T-cell (primary cell): ENCODE results near the gene CNTNAP2. TPM values are rescaled to one million over a fixed set of nuclear protein-coding genes. Genes with fewer than 3 reads are reported as not detected.

Experiments used
- ATAC-seq, 4 experiments: fragments of 200-7000 bp in 3 of 4; fragments of 150-1000 bp in 1 of 4; cut with Tn5 transposase; replicated peaks in 1 of 4; 1 replicate in 3 of 4; 2 replicates in 1 of 4; pipeline ENCODE4 v1.10.0; 2021; ENCODE audit warnings: moderate library complexity in 3 of 4, mild to moderate bottlenecking in 2 of 4, moderate number of reproducible peaks in 1 of 4
- CTCF ChIA-PET, 2 donors: fragments of 300-600 bp; sonication (Branson Sonifier 250); formaldehyde crosslinking; loops; one replicate each; lab custom pipeline; 2022; ENCODE audit warnings: antibody characterized with exemption in 2 of 2; lab: Charles Lee
- POLR2A ChIA-PET, 2 donors: fragments of 300-600 bp; sonication (Branson Sonifier 250); formaldehyde crosslinking; loops; one replicate each; lab custom pipeline; 2022; ENCODE audit warnings: antibody characterized with exemption in 2 of 2; lab: Charles Lee
- DNase-seq, 35 experiments: peaks; one replicate each; pipeline versions ENCODE4 v3.0.0 to v3.0.0-alpha.2; 2013 to 2023
- H3K27ac ChIP-seq: one replicate; pipeline ENCODE4 v1.5.1; 2013; ENCODE audit warnings: low read length
- H3K27me3 ChIP-seq, 2 experiments: replicated peaks in 1 of 2; 1 replicate in 1 of 2; 2 replicates in 1 of 2; pipeline versions ENCODE4 v1.6.1 to v1.7.0; 2013; ENCODE audit warnings: low read length in 1 of 2, mixed read lengths in 1 of 2; ENCODE audit not compliant: control insufficient read depth in 2 of 2, insufficient read depth in 2 of 2; ENCODE audit errors: extremely low read depth in 1 of 2
- H3K36me3 ChIP-seq, 2 donors: 1 replicate in 1 of 2; 2 replicates in 1 of 2; pipeline versions ENCODE4 v1.6.1 to v1.7.0; 2013; ENCODE audit warnings: low read length in 1 of 2; ENCODE audit not compliant: control insufficient read depth in 2 of 2, insufficient read depth in 1 of 2; ENCODE audit errors: extremely low read depth in 1 of 2
- H3K4me1 ChIP-seq, 2 experiments: 1 replicate in 1 of 2; 2 replicates in 1 of 2; pipeline versions ENCODE4 v1.6.1 to v1.7.0; 2013; ENCODE audit warnings: low read length in 2 of 2, mixed read lengths in 1 of 2; ENCODE audit not compliant: insufficient read depth in 2 of 2, control insufficient read depth in 1 of 2; ENCODE audit errors: extremely low read depth in 1 of 2
- H3K4me3 ChIP-seq, 2 donors: 1 replicate in 1 of 2; 2 replicates in 1 of 2; pipeline versions ENCODE4 v1.5.1 to v1.7.0; 2013; ENCODE audit warnings: mild to moderate bottlenecking in 2 of 2, low read length in 1 of 2, moderate library complexity in 1 of 2; ENCODE audit not compliant: control insufficient read depth in 1 of 2; ENCODE audit errors: extremely low read depth in 1 of 2
- H3K9me3 ChIP-seq: 2 replicates; pipeline ENCODE4 v1.7.0; 2013
- H3K27ac Mint-ChIP-seq, 2 donors: one replicate each; pipeline ENCODE4 v1.8.0; 2020 to 2021; ENCODE audit warnings: mild to moderate bottlenecking in 2 of 2, mixed read lengths in 2 of 2
- H3K27me3 Mint-ChIP-seq, 2 donors: one replicate each; pipeline ENCODE4 v1.8.0; 2021 to 2022; ENCODE audit warnings: mixed read lengths in 2 of 2
- H3K36me3 Mint-ChIP-seq: one replicate; pipeline ENCODE4 v1.8.0; 2021; ENCODE audit warnings: mixed read lengths
- H3K4me1 Mint-ChIP-seq, 3 donors: one replicate each; pipeline ENCODE4 v1.8.0; 2020 to 2022; ENCODE audit warnings: mixed read lengths in 3 of 3, mild to moderate bottlenecking in 1 of 3
- H3K4me3 Mint-ChIP-seq, 3 donors: one replicate each; pipeline ENCODE4 v1.8.0; 2020 to 2022; ENCODE audit warnings: mild to moderate bottlenecking in 3 of 3, mixed read lengths in 3 of 3, moderate library complexity in 3 of 3
- H3K9me3 Mint-ChIP-seq, 3 donors: one replicate each; pipeline ENCODE4 v1.8.0; 2020 to 2022; ENCODE audit warnings: mixed read lengths in 3 of 3
- WGBS: methylation state at CpG from one replicate; pipeline ENCODE4 v1.1.5; 2013; ENCODE audit warnings: missing lambda C conversion rate; ENCODE audit not compliant: insufficient coverage; 5-methylcytosine and 5-hydroxymethylcytosine counted together
- total RNA-seq, 35 experiments: library from RNA in 6 of 35; stranded (reverse) in 6 of 35; fragments of 120-200 nt in 1 of 35; gene quantifications; one replicate each; pipeline versions ENCODE4 v1.2.1 to v1.2.4 and lab custom pipeline; 2013 to 2026

The CNTNAP2 gene
- total RNA-seq, 5 donors from 2014 or later (not counting 1 experiment from before 2014, with no cell fraction given) = 0.15 to 0.72 (median 0.21) TPM

- Histone ChIP-seq H3K27ac (no peak overlapping the region), H3K9me3 (no peaks in the 10 kb centered on the region), H3K36me3 (no peaks in the 10 kb centered on the region), H3K4me1 (no peaks in the 10 kb centered on the region), H3K27me3 (peaks cover 0 to under 1% of the 10 kb centered on the region in 2 experiments), H3K4me3 (no peak overlapping the region)
- Mint-ChIP-seq H3K4me1 (no peaks in the 10 kb centered on the region), H3K27me3 (no peaks in the 10 kb centered on the region), H3K27ac (no peak overlapping the region), H3K9me3 (no peaks in the 10 kb centered on the region), H3K36me3 (no peaks in the 10 kb centered on the region), H3K4me3 (no peak overlapping the region)
- ATAC-seq (no peak), DNase-seq (no peak)
- POLR2A ChIA-PET = no interaction called here
- CTCF ChIA-PET = no interaction called here
- no CpG with 5 or more reads among the region's 2 CpGs for WGBS
Observed at GRCh38 chr7:148175512-148175911, 2058.9 kb downstream of the CNTNAP2 start.

GRCh38 chr7:148177972-148178371 is 2061.4 kb downstream of the CNTNAP2 start:
- H3K27me3 ChIP-seq = peaks cover 0 to 2% of the 10 kb centered on the region in 2 experiments
- H3K9me3 ChIP-seq = no peaks in the 10 kb centered on the region
- CTCF ChIA-PET = no interaction called here
- no peak overlapping the region for H3K4me3 Mint-ChIP-seq
- ATAC-seq = no peak
- DNase-seq = no peak
- no peak overlapping the region for H3K27ac Mint-ChIP-seq
- H3K4me1 ChIP-seq = no peaks in the 10 kb centered on the region
- no peaks in the 10 kb centered on the region for H3K9me3 Mint-ChIP-seq
- no peak overlapping the region for H3K27ac ChIP-seq
- peaks cover 6 to 8% of the 10 kb centered on the region in 2 donors for H3K27me3 Mint-ChIP-seq
- H3K36me3 ChIP-seq = no peaks in the 10 kb centered on the region
- no peaks in the 10 kb centered on the region for H3K4me1 Mint-ChIP-seq
- POLR2A ChIA-PET = no interaction called here
- H3K36me3 Mint-ChIP-seq = no peaks in the 10 kb centered on the region
- H3K4me3 ChIP-seq = no peak overlapping the region

GRCh38 chr7:148180075-148180474 is 2063.5 kb downstream of the CNTNAP2 start:
- no peak overlapping the region for H3K4me3 Mint-ChIP-seq
- ChIA-PET POLR2A (no interaction called here), CTCF (no interaction called here)
- H3K36me3 Mint-ChIP-seq = no peaks in the 10 kb centered on the region
- Histone ChIP-seq H3K36me3 (no peaks in the 10 kb centered on the region), H3K9me3 (no peaks in the 10 kb centered on the region), H3K27me3 (peaks cover 0 to 2% of the 10 kb centered on the region in 2 experiments), H3K27ac (no peak overlapping the region), H3K4me3 (no peak overlapping the region), H3K4me1 (no peaks in the 10 kb centered on the region)
- H3K9me3 Mint-ChIP-seq = no peaks in the 10 kb centered on the region
- H3K4me1 Mint-ChIP-seq = no peaks in the 10 kb centered on the region
- peaks cover 8 to 10% of the 10 kb centered on the region in 2 donors for H3K27me3 Mint-ChIP-seq
- H3K27ac Mint-ChIP-seq = no peak overlapping the region
- no peak for DNase-seq
- ATAC-seq = no peak

- Mint-ChIP-seq H3K4me1 (no peaks in the 10 kb centered on the region), H3K27ac (no peak overlapping the region), H3K27me3 (peaks cover 8 to 10% of the 10 kb centered on the region in 2 donors), H3K4me3 (no peak overlapping the region), H3K36me3 (no peaks in the 10 kb centered on the region), H3K9me3 (no peaks in the 10 kb centered on the region)
- Histone ChIP-seq H3K27me3 (peaks cover 0 to 2% of the 10 kb centered on the region in 2 experiments), H3K4me3 (no peak overlapping the region), H3K27ac (no peak overlapping the region), H3K4me1 (no peaks in the 10 kb centered on the region), H3K9me3 (no peaks in the 10 kb centered on the region), H3K36me3 (no peaks in the 10 kb centered on the region)
- POLR2A ChIA-PET = no interaction called here
- CTCF ChIA-PET = interaction anchor here in 1 of 2 donors (0.9 kb wide), 1 partner anchor 38 kb away, joined by 3 read pairs; no protein-coding TSS in a partner anchor
- DNase-seq (no peak), ATAC-seq (no peak)
- WGBS = 59% methylated on average over 3 of the region's 5 CpGs
Observed at GRCh38 chr7:148182264-148182663, 2065.7 kb downstream of the CNTNAP2 start.

- Mint-ChIP-seq H3K9me3 (no peaks in the 10 kb centered on the region), H3K27ac (no peak overlapping the region), H3K27me3 (peaks cover 8 to 10% of the 10 kb centered on the region in 2 donors), H3K36me3 (no peaks in the 10 kb centered on the region), H3K4me1 (no peaks in the 10 kb centered on the region), H3K4me3 (no peak overlapping the region)
- 79% methylated on average over 4 of the region's 5 CpGs for whole genome bisulfite sequencing
- no peaks in the 10 kb centered on the region for H3K4me1 ChIP-seq
- H3K9me3 ChIP-seq = no peaks in the 10 kb centered on the region
- no peak overlapping the region for H3K27ac ChIP-seq
- POLR2A ChIA-PET = no interaction called here
- CTCF ChIA-PET = no interaction called here
- no peak overlapping the region for H3K4me3 ChIP-seq
- DNase-seq = no peak
- no peak for ATAC-seq
- H3K27me3 ChIP-seq = peaks cover 0 to 2% of the 10 kb centered on the region in 2 experiments
- H3K36me3 ChIP-seq = no peaks in the 10 kb centered on the region
Observed at GRCh38 chr7:148185041-148185440, 2068.4 kb downstream of the CNTNAP2 start.

- Histone ChIP-seq H3K27me3 (no peaks in the 10 kb centered on the region), H3K4me1 (no peaks in the 10 kb centered on the region), H3K27ac (no peak overlapping the region), H3K9me3 (no peaks in the 10 kb centered on the region), H3K36me3 (no peaks in the 10 kb centered on the region), H3K4me3 (no peak overlapping the region)
- Mint-ChIP-seq H3K4me3 (no peak overlapping the region), H3K27me3 (peaks cover 6 to 8% of the 10 kb centered on the region in 2 donors), H3K27ac (no peak overlapping the region), H3K36me3 (no peaks in the 10 kb centered on the region), H3K4me1 (no peaks in the 10 kb centered on the region), H3K9me3 (no peaks in the 10 kb centered on the region)
- ChIA-PET CTCF (no interaction called here), POLR2A (no interaction called here)
- no CpG with 5 or more reads among the region's 6 CpGs for WGBS
- DNase-seq (no peak), ATAC-seq (no peak)
Observed at GRCh38 chr7:148187471-148187870, 2070.9 kb downstream of the CNTNAP2 start.
